Naive thymus-derived CD8-positive, alpha-beta T cell (primary cell): ENCODE results near the gene TMEM150A. TPM values are rescaled to one million over a fixed set of nuclear protein-coding genes. Genes with fewer than 3 reads are reported as not detected.

Experiments used
- polyA plus RNA-seq, 3 donors: library from polyadenylated mRNA; unstranded; fragments of 300-500 nt; fragmentation: Illumina TruSeq; gene quantifications; one replicate each; pipeline ENCODE4 v1.2.3, GENCODE V29; 2021
- total RNA-seq, 8 experiments: library from RNA in 2 of 8; stranded (reverse) in 2 of 8; gene quantifications; one replicate each; pipeline ENCODE4 v1.2.3 and lab custom pipeline; 2021 to 2026

The TMEM150A gene
- total and polyA plus RNA-seq, 5 experiments from 2014 or later: 11.6 to 15.9 (median 14.1) TPM

Other genes with a start within 250 kb of the TMEM150A start
- 10 to 100 TPM; 21.3 to 25.6 TPM for gene RETSAT, start 248.2 kb downstream of the TMEM150A start, total RNA-seq
- gene RETSAT, start 248.2 kb downstream of the TMEM150A start, polyA plus RNA-seq: 10 to 100 TPM in 1 of 3 donors, 1 to 10 TPM in 2; 6.6 to 15.1 (median 9.9) TPM
- 10 to 100 TPM; 27.7 to 29.3 TPM for gene ELMOD3, start 247.9 kb downstream of the TMEM150A start, total RNA-seq
- gene ELMOD3, start 247.9 kb downstream of the TMEM150A start, polyA plus RNA-seq: 10 to 100 TPM in 2 of 3 donors, 1 to 10 TPM in 1; 6.3 to 14.5 (median 11.8) TPM
- 1 to 10 TPM; 5.7 to 8.0 TPM for gene CAPG, start 192.3 kb downstream of the TMEM150A start, total RNA-seq
- 10 to 100 TPM; 15.7 to 18.6 (median 16.8) TPM for gene CAPG, start 192.3 kb downstream of the TMEM150A start, polyA plus RNA-seq
- 1 to 10 TPM; 1.3 to 2.2 TPM for gene SH2D6, start 184.0 kb downstream of the TMEM150A start, total RNA-seq
- not detected for gene SH2D6, start 184.0 kb downstream of the TMEM150A start, polyA plus RNA-seq
- 100 to 1,000 TPM; 192 to 205 TPM for gene MAT2A, start 63.5 kb downstream of the TMEM150A start, total RNA-seq
- 100 to 1,000 TPM in 1 of 3 donors, 10 to 100 TPM in 2; 68.1 to 103 (median 73.0) TPM for gene MAT2A, start 63.5 kb downstream of the TMEM150A start, polyA plus RNA-seq
- gene GGCX, start 41.2 kb downstream of the TMEM150A start, total RNA-seq: 10 to 100 TPM; 30.9 to 35.8 TPM
- 10 to 100 TPM; 10.4 to 14.6 (median 14.0) TPM for gene GGCX, start 41.2 kb downstream of the TMEM150A start, polyA plus RNA-seq
- gene VAMP8, start 25.1 kb downstream of the TMEM150A start, total RNA-seq: 10 to 100 TPM; 71.4 to 73.9 TPM
- gene VAMP8, start 25.1 kb downstream of the TMEM150A start, polyA plus RNA-seq: 100 to 1,000 TPM; 321 to 405 (median 373) TPM
- gene VAMP5, start 18.3 kb downstream of the TMEM150A start, total RNA-seq: 10 to 100 TPM; 24.6 to 24.7 TPM
- 100 to 1,000 TPM; 135 to 143 (median 139) TPM for gene VAMP5, start 18.3 kb downstream of the TMEM150A start, polyA plus RNA-seq
- 10 to 100 TPM; 66.0 to 73.8 TPM for gene RNF181, start 7.0 kb downstream of the TMEM150A start, total RNA-seq
- gene RNF181, start 7.0 kb downstream of the TMEM150A start, polyA plus RNA-seq: 100 to 1,000 TPM; 165 to 206 (median 173) TPM
- 10 to 100 TPM; 86.4 to 95.2 TPM for gene C2orf68, start 9.4 kb upstream of the TMEM150A start, total RNA-seq
- 10 to 100 TPM; 15.7 to 21.1 (median 20.4) TPM for gene C2orf68, start 9.4 kb upstream of the TMEM150A start, polyA plus RNA-seq
- gene USP39, start 13.5 kb upstream of the TMEM150A start, total RNA-seq: 10 to 100 TPM; 53.0 to 59.5 TPM
- gene USP39, start 13.5 kb upstream of the TMEM150A start, polyA plus RNA-seq: 10 to 100 TPM; 56.4 to 69.3 (median 57.9) TPM
- gene SFTPB, start 65.5 kb upstream of the TMEM150A start, total RNA-seq: not detected
- gene SFTPB, start 65.5 kb upstream of the TMEM150A start, polyA plus RNA-seq: under 1 TPM in 1 of 3 donors, not detected in 2; 0.06 TPM
- gene GNLY, start 91.7 kb upstream of the TMEM150A start, total RNA-seq: 1 to 10 TPM; 5.3 to 7.3 TPM
- 1,000 to 10,000 TPM in 1 of 3 donors, 10 to 100 TPM in 2; 21.0 to 1,108 (median 35.6) TPM for gene GNLY, start 91.7 kb upstream of the TMEM150A start, polyA plus RNA-seq
- not detected for gene ATOH8, start 151.3 kb upstream of the TMEM150A start, total RNA-seq
- not detected for gene ATOH8, start 151.3 kb upstream of the TMEM150A start, polyA plus RNA-seq